H1 (cell line): Measurements from ENCODE around the gene NLN. TPM values are rescaled to one million over a fixed set of nuclear protein-coding genes. Genes with fewer than 3 reads are reported as not detected.

Source experiments
- CTCF ChIA-PET: fragments of 300-600 bp; sonication (Branson Sonifier 250); formaldehyde crosslinking; loops from one replicate; lab custom pipeline; 2021; ENCODE audit not compliant: partially characterized antibody; lab: Charles Lee
- POLR2A ChIA-PET: fragments of 300-600 bp; sonication (Branson Sonifier 250); formaldehyde crosslinking; loops from one replicate; lab custom pipeline; 2021; ENCODE audit warnings: inconsistent platforms; ENCODE audit not compliant: partially characterized antibody; lab: Charles Lee
- DNase-seq, 2 experiments: peaks; one replicate each; pipeline versions ENCODE4 v3.0.0 to v3.0.0-alpha.2; 2010 to 2022; ENCODE audit warnings: low spot score in 2 of 2, low read depth in 1 of 2, mixed read lengths in 1 of 2
- FAIRE-seq: peaks from 2 replicates; lab custom pipeline; 2011; peaks lifted over from hg19 to GRCh38; lab: Jason Lieb, UNC
- H2AFZ ChIP-seq: 2 replicates; pipeline ENCODE4 v1.8.1; 2012; ENCODE audit warnings: low read length, inconsistent platforms
- H2AK5ac ChIP-seq: 2 replicates; pipeline ENCODE4 v1.6.1; 2013; ENCODE audit warnings: low read depth, low read length
- H2BK120ac ChIP-seq: replicated peaks from 2 replicates; pipeline ENCODE3; 2013; ENCODE audit warnings: low read depth, low read length, inconsistent platforms
- H2BK12ac ChIP-seq: 2 replicates; pipeline ENCODE4 v1.6.1; 2013; ENCODE audit warnings: low read depth, low read length
- H2BK15ac ChIP-seq: 2 replicates; pipeline ENCODE4 v1.6.1; 2013; ENCODE audit warnings: low read length
- H2BK20ac ChIP-seq: 2 replicates; pipeline ENCODE4 v1.6.1; 2013; ENCODE audit warnings: low read length
- H2BK5ac ChIP-seq: 2 replicates; pipeline ENCODE4 v1.6.1; 2013; ENCODE audit warnings: low read depth, low read length
- H3K14ac ChIP-seq: 2 replicates; pipeline ENCODE4 v1.6.1; 2013; ENCODE audit warnings: inconsistent platforms; ENCODE audit not compliant: insufficient read length
- H3K18ac ChIP-seq: 2 replicates; pipeline ENCODE4 v1.6.1; 2013; ENCODE audit warnings: low read length; ENCODE audit errors: extremely low read depth
- H3K23ac ChIP-seq: 2 replicates; pipeline ENCODE4 v1.6.1; 2013; ENCODE audit warnings: inconsistent platforms; ENCODE audit not compliant: insufficient read length
- H3K23me2 ChIP-seq: 2 replicates; pipeline ENCODE4 v1.6.1; 2013; ENCODE audit warnings: low read depth, low read length
- H3K27ac ChIP-seq: 2 replicates; pipeline ENCODE4 v1.6.1; 2011; ENCODE audit warnings: low read depth, low read length, inconsistent platforms
- H3K27me3 ChIP-seq, 4 experiments: replicated peaks in 1 of 4; 1 replicate in 1 of 4; 2 replicates in 3 of 4; pipeline versions ENCODE4 v1.6.1 to v1.8.1; 2011 to 2013; ENCODE audit warnings: low read length in 3 of 4, mild to moderate bottlenecking in 3 of 4, inconsistent platforms in 2 of 4, mixed read lengths in 2 of 4, moderate library complexity in 1 of 4; ENCODE audit not compliant: control insufficient read depth in 3 of 4, insufficient read depth in 3 of 4; ENCODE audit errors: extremely low read depth in 1 of 4
- H3K36me3 ChIP-seq, 4 experiments: 2 replicates each; pipeline versions ENCODE4 v1.6.1 to v1.8.1; 2011 to 2013; ENCODE audit warnings: mild to moderate bottlenecking in 4 of 4, low read length in 3 of 4, moderate library complexity in 2 of 4, control low read depth in 1 of 4, inconsistent platforms in 1 of 4; ENCODE audit not compliant: insufficient read depth in 4 of 4, control insufficient read depth in 2 of 4
- H3K4ac ChIP-seq: replicated peaks from 2 replicates; pipeline ENCODE3; 2013; ENCODE audit warnings: low read length, low read depth, mixed read lengths, inconsistent platforms; ENCODE audit not compliant: insufficient read length
- H3K4me1 ChIP-seq, 4 experiments: replicated peaks in 1 of 4; 1 replicate in 1 of 4; 2 replicates in 3 of 4; pipeline versions ENCODE4 v1.6.1 to v1.8.1; 2011 to 2013; ENCODE audit warnings: low read length in 3 of 4, inconsistent platforms in 2 of 4, mixed read lengths in 1 of 4; ENCODE audit not compliant: insufficient read depth in 4 of 4, control insufficient read depth in 3 of 4
- H3K4me2 ChIP-seq, 2 experiments: 2 replicates each; pipeline versions ENCODE4 v1.6.1 to v1.8.1; 2011 to 2013; ENCODE audit warnings: low read depth in 2 of 2, low read length in 2 of 2, control low read depth in 1 of 2, inconsistent platforms in 1 of 2, mild to moderate bottlenecking in 1 of 2; ENCODE audit not compliant: insufficient read depth in 1 of 2
- H3K4me3 ChIP-seq, 4 experiments: fragments of 200-600, 300-600 bp in 1 of 4; sonication (generic), shearing (Covaris generic), sonication (Bioruptor Twin) in 1 of 4; 2 replicates each; pipeline versions ENCODE4 v1.5.1 to v1.8.1; 2011 to 2016; ENCODE audit warnings: low read length in 4 of 4, low read depth in 3 of 4, control low read depth in 2 of 4, inconsistent platforms in 2 of 4, mild to moderate bottlenecking in 2 of 4, mixed read lengths in 1 of 4, moderate library complexity in 1 of 4; ENCODE audit not compliant: insufficient read depth in 2 of 4; ENCODE audit errors: extremely low read depth in 1 of 4
- H3K56ac ChIP-seq: replicated peaks from 2 replicates; pipeline ENCODE3; 2013; ENCODE audit warnings: low read depth, mild to moderate bottlenecking, mixed read lengths, low read length, inconsistent platforms; ENCODE audit not compliant: insufficient read length
- H3K79me1 ChIP-seq: 2 replicates; pipeline ENCODE4 v1.6.1; 2013; ENCODE audit warnings: low read depth, low read length, control low read depth
- H3K79me2 ChIP-seq, 2 experiments: 2 replicates each; pipeline versions ENCODE4 v1.6.1 to v1.8.1; 2012 to 2013; ENCODE audit warnings: low read length in 2 of 2, mild to moderate bottlenecking in 2 of 2, inconsistent platforms in 1 of 2; ENCODE audit not compliant: insufficient read depth in 2 of 2, control insufficient read depth in 1 of 2
- H3K9ac ChIP-seq, 4 experiments: replicated peaks in 1 of 4; 1 replicate in 1 of 4; 2 replicates in 3 of 4; pipeline versions ENCODE4 v1.6.1 to v1.8.1; 2011 to 2013; ENCODE audit warnings: low read depth in 3 of 4, low read length in 3 of 4, control low read depth in 2 of 4, mild to moderate bottlenecking in 2 of 4, moderate library complexity in 2 of 4, inconsistent platforms in 1 of 4; ENCODE audit errors: extremely low read depth in 1 of 4
- H3K9me3 ChIP-seq, 2 experiments: 2 replicates each; pipeline versions ENCODE4 v1.6.1 to v1.8.1; 2012 to 2013; ENCODE audit warnings: mild to moderate bottlenecking in 2 of 2, moderate library complexity in 2 of 2, control low read depth in 1 of 2, inconsistent platforms in 1 of 2, low read depth in 1 of 2, low read length in 1 of 2, mixed read lengths in 1 of 2; ENCODE audit not compliant: insufficient read depth in 2 of 2
- H4K20me1 ChIP-seq, 2 experiments: replicated peaks in 1 of 2; 2 replicates each; pipeline versions ENCODE3 to v1.8.1; 2011 to 2013; ENCODE audit warnings: inconsistent platforms in 2 of 2, low read length in 2 of 2, mild to moderate bottlenecking in 1 of 2; ENCODE audit not compliant: insufficient read depth in 2 of 2, control insufficient read depth in 1 of 2
- H4K5ac ChIP-seq: 2 replicates; pipeline ENCODE4 v1.6.1; 2013; ENCODE audit warnings: low read length, low read depth, mixed read lengths, inconsistent platforms; ENCODE audit not compliant: insufficient read length
- H4K8ac ChIP-seq: 2 replicates; pipeline ENCODE4 v1.8.0; 2013; ENCODE audit warnings: mild to moderate bottlenecking, moderate library complexity, low read length, inconsistent platforms; ENCODE audit not compliant: insufficient read depth; ENCODE audit errors: extremely low read depth
- H4K91ac ChIP-seq: replicated peaks from 2 replicates; pipeline ENCODE3; 2013; ENCODE audit warnings: low read length, mixed read lengths, inconsistent platforms; ENCODE audit not compliant: insufficient read length
- RAD21 ChIP-seq, 2 experiments: IDR thresholded peaks in 1 of 2; conservative IDR thresholded peaks in 1 of 2; 2 replicates each; pipeline ENCODE4 v1.6.1; 2011; ENCODE audit warnings: low read depth in 2 of 2, low read length in 2 of 2, improper control_type of control experiment in 1 of 2, inconsistent platforms in 1 of 2, mild to moderate bottlenecking in 1 of 2, moderate library complexity in 1 of 2
- WGBS, 2 experiments: shearing (Covaris generic) in 1 of 2; methylation state at CpG; one replicate each; pipeline versions ENCODE4 v1.1.6 to v1.1.7; 2013 to 2015; ENCODE audit warnings: low lambda C conversion rate in 2 of 2, mixed read lengths in 2 of 2, inconsistent platforms in 1 of 2, low coverage in 1 of 2, missing lambda C conversion rate in 1 of 2; ENCODE audit not compliant: insufficient replicate concordance in 2 of 2, insufficient coverage in 1 of 2, insufficient read length in 1 of 2; ENCODE audit errors: extremely low coverage in 1 of 2, missing lambda C conversion rate in 1 of 2; 5-methylcytosine and 5-hydroxymethylcytosine counted together
- polyA plus RNA-seq, 7 experiments: library from polyadenylated mRNA; depleted of rRNA in 3 of 7; stranded (reverse) in 5 of 7; unstranded in 2 of 7; fragments of >200 nt in 5 of 7; fragments of 200-250 nt in 2 of 7; gene quantifications; 1 replicate in 5 of 7; 2 replicates in 1 of 7; 4 replicates in 1 of 7; pipeline versions ENCODE4 v1.2.1 to v1.2.3, GENCODE V29; 2011 to 2013; ENCODE audit warnings: missing spikeins in 2 of 7, mixed read lengths in 2 of 7
- total RNA-seq: library from RNA; stranded (reverse); fragmentation: NEBNext Ultra II Directional; extraction: Animal tissue kit (Norgen Biotek cat#: 25700); gene quantifications from 2 replicates; pipeline ENCODE4 v1.2.1, GENCODE V29; 2021

Gene NLN
- total and polyA plus RNA-seq, 2 of the 8 experiments (the other 6 are each of a cell fraction or from before 2014, with no cell fraction given), result 46.7 to 192 TPM

DNA sequence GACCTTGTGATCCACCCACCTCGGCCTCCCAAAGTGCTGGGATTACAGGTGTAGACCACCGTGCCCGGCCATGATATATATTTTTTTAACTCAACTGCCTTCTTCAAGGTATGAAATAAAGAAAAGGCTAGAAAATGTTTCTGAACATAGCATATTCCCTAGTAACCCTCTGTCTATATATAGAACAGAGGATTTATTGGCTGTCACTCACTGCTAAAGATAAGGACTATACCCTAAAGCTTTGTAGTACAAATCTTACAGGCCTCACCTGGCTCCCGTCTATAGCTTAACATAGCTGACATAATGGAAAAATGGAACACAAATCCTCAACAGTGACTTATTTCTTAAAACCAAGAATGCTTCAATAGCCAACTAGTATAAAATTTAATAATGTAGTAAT lies 14.3 kb upstream of the NLN start:
- Histone ChIP-seq H3K79me1 (no peaks in the 10 kb centered on the region), H3K27ac (no peak overlapping the region), H3K9me3 (no peaks in the 10 kb centered on the region), H3K18ac (no peak overlapping the region), H3K56ac (no peak overlapping the region), H4K8ac (no peak overlapping the region), H2AK5ac (no peak overlapping the region), H4K5ac (no peak overlapping the region), H2BK12ac (no peak overlapping the region), H2BK15ac (no peak overlapping the region), H3K27me3 (no peaks in the 10 kb centered on the region), H3K14ac (no peak overlapping the region), H3K36me3 (peaks cover 0 to 28% (median 3%) of the 10 kb centered on the region in 4 experiments; a peak in 4 of 8 replicates), H2BK20ac (no peak overlapping the region), H3K9ac (no peak overlapping the region), H3K4me1 (no peaks in the 10 kb centered on the region), H3K4ac (no peak overlapping the region), H2BK120ac (no peak overlapping the region), H3K79me2 (no peaks in the 10 kb centered on the region), H4K91ac (no peak overlapping the region), H3K4me2 (no peak overlapping the region), H2AFZ (no peak overlapping the region), H3K23ac (no peak overlapping the region), H2BK5ac (no peak overlapping the region), H3K23me2 (no peaks in the 10 kb centered on the region), H4K20me1 (no peaks in the 10 kb centered on the region), H3K4me3 (no peak overlapping the region)
- ChIA-PET POLR2A (interaction anchor here (0.6 kb wide), 1 partner anchor 259 kb away, joined by 4 read pairs; no protein-coding TSS in a partner anchor), CTCF (interaction anchor here (0.9 kb wide), 1 partner anchor 375 kb away, joined by 4 read pairs; no protein-coding TSS in a partner anchor)
- TF ChIP-seq RAD21 (IDR thresholded peaks at IDR 0.05 in 1 of 2, conservative IDR thresholded peaks at IDR 0.05 in 1 of 2; ENCODE audit: low read depth in 2 of 2, low read length in 2 of 2), result no peak
- DNase-seq (no peak), FAIRE-seq (no peak)
- 95% methylated on average over 4 of the region's 4 CpGs; no CpG with 5 or more reads in 1 of the 2 experiments for WGBS, 2 experiments
